ENCODE data around the gene ARMH1.

Gene ARMH1

GRCh38 chr1:44636688-44637598, 37.6 kb upstream of the ARMH1 start:
- in situ Hi-C loops (cut with HindIII; ENCODE audit: low pct_unique_long_range_greater_than_20kb, low sequenced_read_pairs): no loop called here
- no peak for TF ChIP-seq JUND (IDR thresholded peaks at IDR 0.05; ENCODE audit: low read depth)
- no peak for DNase-seq (ENCODE audit: low read depth in 1 of 2, low spot score in 1 of 2)

DNA sequence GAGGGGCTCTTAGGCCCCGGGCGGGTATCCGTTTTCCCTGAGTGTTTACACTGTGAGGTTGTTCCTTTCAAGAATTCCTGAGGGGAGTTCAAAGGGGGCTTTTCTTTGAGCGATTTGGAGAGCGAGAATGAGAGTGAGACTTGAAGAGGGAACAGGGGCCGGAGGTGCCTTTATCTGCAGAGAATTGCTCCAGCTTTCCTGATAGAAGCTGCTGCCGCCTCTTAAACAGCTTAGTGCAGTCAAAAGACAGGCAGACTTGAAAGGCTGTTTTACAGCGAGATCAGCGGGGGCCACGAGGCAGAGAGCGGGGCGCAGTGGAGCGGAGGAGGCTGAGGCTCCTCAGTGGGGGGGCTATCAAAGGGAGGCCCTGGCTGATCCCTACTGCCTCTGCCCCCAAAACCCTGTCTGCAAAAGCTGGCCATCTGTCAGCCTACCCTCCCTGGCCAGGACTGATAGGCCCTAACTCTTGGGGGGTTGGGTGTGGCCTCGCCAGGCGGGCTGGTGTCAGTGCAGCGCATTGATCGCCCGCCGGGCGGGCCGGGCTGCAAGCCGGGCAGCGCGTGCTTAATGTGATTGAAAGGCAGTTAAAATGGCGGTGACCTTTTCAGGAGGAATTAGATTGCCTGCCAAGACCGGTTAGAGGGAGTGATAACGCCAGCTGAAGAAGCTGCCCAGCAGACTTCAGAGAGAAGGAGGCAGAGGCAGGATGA, 36.7 kb upstream of the ARMH1 start:
- TF ChIP-seq JUND (IDR thresholded peaks at IDR 0.05; ENCODE audit: low read depth): no peak
- no peak for DNase-seq (ENCODE audit: low read depth in 1 of 2, low spot score in 1 of 2)
- in situ Hi-C loops (cut with HindIII; ENCODE audit: low pct_unique_long_range_greater_than_20kb, low sequenced_read_pairs): no loop called here

- no peak for DNase-seq (ENCODE audit: low read depth in 1 of 2, low spot score in 1 of 2)
- in situ Hi-C loops (cut with HindIII; ENCODE audit: low pct_unique_long_range_greater_than_20kb, low sequenced_read_pairs): no loop called here
- TF ChIP-seq JUND (IDR thresholded peaks at IDR 0.05; ENCODE audit: low read depth): no peak
Measured at GRCh38 chr1:44640200-44640853, 34.2 kb upstream of the ARMH1 start.

- TF ChIP-seq JUND (IDR thresholded peaks at IDR 0.05; ENCODE audit: low read depth): no peak
- in situ Hi-C loops (cut with HindIII; ENCODE audit: low pct_unique_long_range_greater_than_20kb, low sequenced_read_pairs): no loop called here
- DNase-seq (ENCODE audit: low read depth in 1 of 2, low spot score in 1 of 2): no peak
Measured at GRCh38 chr1:44641126-44642102, 33.1 kb upstream of the ARMH1 start.

DNA sequence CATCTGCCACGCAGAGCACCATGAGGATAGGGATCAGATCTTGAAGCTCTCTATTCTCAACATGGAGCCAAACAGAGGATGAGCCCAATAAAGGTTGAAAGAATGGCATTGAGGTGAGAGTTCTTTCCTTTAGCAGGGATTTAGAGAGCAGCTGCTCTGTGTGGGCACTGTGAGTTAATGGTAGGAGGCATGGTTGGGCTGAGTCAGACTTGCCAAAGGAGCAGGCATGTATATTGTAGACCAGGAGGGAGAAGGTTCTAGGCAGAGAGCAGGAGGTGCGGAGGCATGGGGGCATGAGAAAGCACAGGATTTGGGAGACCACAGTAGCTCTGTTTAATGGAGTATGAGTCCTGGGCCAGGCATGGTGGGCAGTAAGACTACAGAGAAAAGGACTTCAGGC, 32.3 kb upstream of the ARMH1 start:
- TF ChIP-seq JUND (IDR thresholded peaks at IDR 0.05; ENCODE audit: low read depth): no peak
- DNase-seq (ENCODE audit: low read depth in 1 of 2, low spot score in 1 of 2): no peak
- in situ Hi-C loops (cut with HindIII; ENCODE audit: low pct_unique_long_range_greater_than_20kb, low sequenced_read_pairs): no loop called here

DNA sequence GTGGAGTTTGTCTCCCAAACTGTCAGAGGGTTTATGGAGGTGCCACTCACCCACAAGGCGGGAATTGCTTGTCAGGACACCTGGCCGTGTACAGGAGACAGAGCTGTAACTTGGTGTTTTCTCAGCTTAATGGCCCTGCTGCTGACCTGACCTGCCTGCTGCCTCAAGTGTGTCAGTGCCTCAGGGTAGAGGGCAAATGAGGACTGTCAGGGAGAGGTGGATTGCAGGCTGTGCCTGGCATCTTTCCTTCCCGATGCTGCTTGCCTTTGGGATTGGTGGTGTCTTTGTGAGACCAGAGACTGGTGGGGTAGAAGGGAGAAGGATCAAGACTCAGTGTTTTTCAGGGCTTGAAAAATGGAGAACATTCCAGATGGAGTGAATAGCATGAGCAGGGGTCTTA, 31.6 kb upstream of the ARMH1 start:
- in situ Hi-C loops (cut with HindIII; ENCODE audit: low pct_unique_long_range_greater_than_20kb, low sequenced_read_pairs): no loop called here
- no peak for TF ChIP-seq JUND (IDR thresholded peaks at IDR 0.05; ENCODE audit: low read depth)
- peak in 1 of 2 experiments; percentile 7 for DNase-seq (ENCODE audit: low read depth in 1 of 2, low spot score in 1 of 2)

DNA sequence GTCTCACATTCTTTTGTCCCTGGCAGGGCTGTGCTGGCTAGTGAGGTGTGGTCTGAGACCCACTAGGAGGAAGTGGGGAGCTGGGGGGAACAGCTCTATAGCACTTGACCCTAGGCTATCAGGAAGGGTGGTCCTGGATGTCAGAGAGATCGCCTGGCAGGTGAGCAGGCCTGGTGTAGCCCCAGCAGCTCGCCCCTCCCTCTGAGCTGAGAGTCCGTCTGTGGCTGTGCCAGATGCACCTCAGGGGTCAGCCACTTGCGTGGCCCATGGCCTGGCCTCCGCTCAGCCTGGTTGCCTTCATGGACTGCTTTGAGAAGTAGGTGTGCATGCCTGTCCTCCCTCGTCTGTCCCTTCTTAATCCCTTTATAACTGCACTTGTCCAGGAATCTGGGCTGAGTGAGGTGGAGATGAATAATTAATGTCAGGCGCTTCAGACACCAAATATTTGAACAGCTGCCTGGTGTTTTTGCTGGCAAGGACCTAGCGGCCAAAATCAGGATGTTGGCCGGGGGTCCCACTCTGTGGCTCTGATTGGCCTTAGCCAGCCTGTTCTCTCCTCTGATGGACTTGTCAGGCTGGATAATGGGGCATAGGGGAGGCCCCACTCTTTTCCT, 30.7 kb upstream of the ARMH1 start:
- no peak for TF ChIP-seq JUND (IDR thresholded peaks at IDR 0.05; ENCODE audit: low read depth)
- no peak for DNase-seq (ENCODE audit: low read depth in 1 of 2, low spot score in 1 of 2)
- in situ Hi-C loops (cut with HindIII; ENCODE audit: low pct_unique_long_range_greater_than_20kb, low sequenced_read_pairs): no loop called here

- TF ChIP-seq JUND (IDR thresholded peaks at IDR 0.05; ENCODE audit: low read depth): no peak
- DNase-seq (ENCODE audit: low read depth in 1 of 2, low spot score in 1 of 2): no peak
- in situ Hi-C loops (cut with HindIII; ENCODE audit: low pct_unique_long_range_greater_than_20kb, low sequenced_read_pairs): no loop called here
Measured at GRCh38 chr1:44644806-44645205, 29.7 kb upstream of the ARMH1 start.

- DNase-seq (ENCODE audit: low read depth in 1 of 2, low spot score in 1 of 2): no peak
- TF ChIP-seq JUND (IDR thresholded peaks at IDR 0.05; ENCODE audit: low read depth): no peak
- in situ Hi-C loops (cut with HindIII; ENCODE audit: low pct_unique_long_range_greater_than_20kb, low sequenced_read_pairs): no loop called here
Measured at GRCh38 chr1:44645476-44646244, 28.9 kb upstream of the ARMH1 start.

DNA sequence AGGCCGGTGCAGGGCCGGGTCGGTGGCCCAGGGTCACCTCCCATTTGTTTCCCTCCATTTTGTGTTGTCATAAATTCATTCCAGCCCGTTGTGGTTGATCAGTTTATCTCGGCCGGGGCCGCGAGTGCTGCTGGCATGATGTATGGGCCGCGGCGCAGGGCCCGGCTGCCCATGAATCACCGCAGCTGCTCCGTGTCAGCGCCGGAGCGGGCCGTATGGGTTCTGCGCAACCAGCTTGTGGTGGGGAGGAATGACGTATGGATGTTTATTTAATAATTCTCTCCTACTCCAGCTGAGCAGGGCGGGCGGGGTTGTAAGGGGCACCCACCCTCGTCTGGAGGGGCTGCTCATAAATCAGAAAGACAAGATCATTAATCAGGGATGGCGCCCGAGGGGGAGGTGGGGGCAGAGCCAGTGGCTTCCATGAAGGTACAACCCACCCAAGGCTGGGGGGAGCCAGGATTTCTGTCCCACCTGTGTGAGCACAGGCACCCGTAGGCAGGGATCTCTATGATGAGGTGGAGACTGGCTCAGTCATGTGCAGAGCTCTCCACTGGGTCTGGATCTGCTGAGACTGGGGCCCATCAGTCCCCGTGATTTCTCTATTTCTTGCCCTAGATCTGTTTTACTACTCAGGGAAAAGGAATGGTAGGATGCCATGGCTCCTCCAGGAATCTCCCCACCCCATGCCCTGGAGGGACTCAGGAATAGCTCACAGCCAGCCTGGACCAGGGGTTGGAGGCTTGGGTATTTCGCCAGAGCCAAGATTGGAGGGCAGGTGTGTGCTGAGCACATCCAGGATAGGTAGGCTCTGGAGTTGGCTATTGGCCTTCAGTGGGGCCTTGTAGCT, 28.0 kb upstream of the ARMH1 start:
- no peak for DNase-seq (ENCODE audit: low read depth in 1 of 2, low spot score in 1 of 2)
- in situ Hi-C loops (cut with HindIII; ENCODE audit: low pct_unique_long_range_greater_than_20kb, low sequenced_read_pairs): no loop called here
- no peak for TF ChIP-seq JUND (IDR thresholded peaks at IDR 0.05; ENCODE audit: low read depth)
